Measurements from ENCODE around the gene CANT1.

- TF ChIP-seq CTCF (conservative IDR thresholded peaks at IDR 0.05; ENCODE audit: low read depth, low read length), result no peak
- TF ChIP-seq EZH2 (IDR thresholded peaks at IDR 0.05; ENCODE audit: borderline replicate concordance, low read depth, low read length, poor library complexity, severe bottlenecking), result no peak
Measured at GRCh38 chr17:78985395-78985794, 24.2 kb downstream of the CANT1 start.
